LoVo (cell line): ENCODE measurements around the gene TFF1.

Experiments
- DNase-seq: peaks from one replicate; pipeline ENCODE4 v3.0.0-alpha.2; 2016; ENCODE audit warnings: low spot score

Gene TFF1

GRCh38 chr21:42343556-42343955, 22.8 kb downstream of the TFF1 start:
- DNase-seq, result no peak

GRCh38 chr21:42343101-42343500, 23.2 kb downstream of the TFF1 start:
- no peak for DNase-seq

GRCh38 chr21:42341776-42342542, 24.4 kb downstream of the TFF1 start:
- DNase-seq, result no peak

GRCh38 chr21:42340187-42341050, 25.9 kb downstream of the TFF1 start:
- no peak for DNase-seq

GRCh38 chr21:42338729-42339715, 27.3 kb downstream of the TFF1 start:
- DNase-seq, result no peak

GRCh38 chr21:42337830-42338728, 28.3 kb downstream of the TFF1 start:
- peak; percentile 14 for DNase-seq

- DNase-seq, result no peak
Observed at GRCh38 chr21:42337276-42337675, 29.1 kb downstream of the TFF1 start.

GRCh38 chr21:42336054-42336453, 30.3 kb downstream of the TFF1 start:
- no peak for DNase-seq

- no peak for DNase-seq
Observed at GRCh38 chr21:42332557-42333317, 33.6 kb downstream of the TFF1 start.

- DNase-seq, result no peak
Observed at GRCh38 chr21:42331660-42332059, 34.7 kb downstream of the TFF1 start.

GRCh38 chr21:42330380-42331371, 35.7 kb downstream of the TFF1 start:
- DNase-seq, result no peak

GRCh38 chr21:42324896-42325295, 41.4 kb downstream of the TFF1 start:
- no peak for DNase-seq

- DNase-seq, result no peak
Observed at GRCh38 chr21:42321845-42322244, 44.5 kb downstream of the TFF1 start.

- DNase-seq, result no peak
Observed at GRCh38 chr21:42321231-42321630, 45.1 kb downstream of the TFF1 start.

- no peak for DNase-seq
Observed at GRCh38 chr21:42320791-42321190, 45.5 kb downstream of the TFF1 start.

GRCh38 chr21:42319851-42320572, 46.3 kb downstream of the TFF1 start:
- no peak for DNase-seq

GRCh38 chr21:42319376-42319775, 47.0 kb downstream of the TFF1 start:
- no peak for DNase-seq
